NOMO-1 (cell line): Measurements from ENCODE around the gene CCDC3.
"Not testable (repeated sequence)": the region's sequence is repeated elsewhere in the genome, so short reads cannot be mapped to it uniquely, and the experiment has no call there.

Source experiments
- DNase-seq, 2 experiments: peaks; one replicate each; lab custom pipeline; 2025; ENCODE audit not compliant: unreplicated experiment in 2 of 2; lab: John Stamatoyannopoulos, UW

Gene CCDC3

GRCh38 chr10:12896251-12896650 is 105.3 kb downstream of the CCDC3 start:
- no peak for DNase-seq

- DNase-seq = no peak
These were observed 108.6 kb downstream of the CCDC3 start for GRCh38 chr10:12892924-12893323.

GRCh38 chr10:12890958-12891357 is 110.6 kb downstream of the CCDC3 start:
- DNase-seq = no peak

- DNase-seq = no peak
These were observed 113.0 kb downstream of the CCDC3 start for GRCh38 chr10:12888470-12888869.

GRCh38 chr10:12887780-12888179 is 113.7 kb downstream of the CCDC3 start:
- no peak for DNase-seq

- no peak for DNase-seq
These were observed 116.7 kb downstream of the CCDC3 start for GRCh38 chr10:12884851-12885250.

GRCh38 chr10:12880423-12880822 is 121.1 kb downstream of the CCDC3 start:
- no peak for DNase-seq

- no peak for DNase-seq
These were observed 124.4 kb downstream of the CCDC3 start for GRCh38 chr10:12877150-12877549.

- no peak for DNase-seq
These were observed 125.2 kb downstream of the CCDC3 start for GRCh38 chr10:12876266-12876665.

GRCh38 chr10:12875100-12875499 is 126.4 kb downstream of the CCDC3 start:
- no peak for DNase-seq

GRCh38 chr10:12874501-12874900 is 127.0 kb downstream of the CCDC3 start:
- no peak for DNase-seq

GRCh38 chr10:12873172-12873571 is 128.3 kb downstream of the CCDC3 start:
- DNase-seq = no peak

- no peak for DNase-seq
These were observed 128.9 kb downstream of the CCDC3 start for GRCh38 chr10:12872577-12872976.

GRCh38 chr10:12869427-12869826 is 132.1 kb downstream of the CCDC3 start:
- no peak for DNase-seq

GRCh38 chr10:12868229-12868628 is 133.3 kb downstream of the CCDC3 start:
- no peak for DNase-seq

GRCh38 chr10:12865515-12865914 is 136.0 kb downstream of the CCDC3 start:
- DNase-seq = not testable (repeated sequence)

- no peak for DNase-seq
These were observed 139.1 kb downstream of the CCDC3 start for GRCh38 chr10:12862459-12862858.

- no peak for DNase-seq
These were observed 146.5 kb downstream of the CCDC3 start for GRCh38 chr10:12854988-12855387.

GRCh38 chr10:12852687-12853086 is 148.8 kb downstream of the CCDC3 start:
- no peak for DNase-seq

- no peak for DNase-seq
These were observed 152.0 kb downstream of the CCDC3 start for GRCh38 chr10:12849319-12850181.

GRCh38 chr10:12848439-12849173 is 152.9 kb downstream of the CCDC3 start:
- DNase-seq = no peak

- DNase-seq = no peak
These were observed 154.0 kb downstream of the CCDC3 start for GRCh38 chr10:12847361-12847975.
